ENCODE results near the gene PCDHGC3.

DNA sequence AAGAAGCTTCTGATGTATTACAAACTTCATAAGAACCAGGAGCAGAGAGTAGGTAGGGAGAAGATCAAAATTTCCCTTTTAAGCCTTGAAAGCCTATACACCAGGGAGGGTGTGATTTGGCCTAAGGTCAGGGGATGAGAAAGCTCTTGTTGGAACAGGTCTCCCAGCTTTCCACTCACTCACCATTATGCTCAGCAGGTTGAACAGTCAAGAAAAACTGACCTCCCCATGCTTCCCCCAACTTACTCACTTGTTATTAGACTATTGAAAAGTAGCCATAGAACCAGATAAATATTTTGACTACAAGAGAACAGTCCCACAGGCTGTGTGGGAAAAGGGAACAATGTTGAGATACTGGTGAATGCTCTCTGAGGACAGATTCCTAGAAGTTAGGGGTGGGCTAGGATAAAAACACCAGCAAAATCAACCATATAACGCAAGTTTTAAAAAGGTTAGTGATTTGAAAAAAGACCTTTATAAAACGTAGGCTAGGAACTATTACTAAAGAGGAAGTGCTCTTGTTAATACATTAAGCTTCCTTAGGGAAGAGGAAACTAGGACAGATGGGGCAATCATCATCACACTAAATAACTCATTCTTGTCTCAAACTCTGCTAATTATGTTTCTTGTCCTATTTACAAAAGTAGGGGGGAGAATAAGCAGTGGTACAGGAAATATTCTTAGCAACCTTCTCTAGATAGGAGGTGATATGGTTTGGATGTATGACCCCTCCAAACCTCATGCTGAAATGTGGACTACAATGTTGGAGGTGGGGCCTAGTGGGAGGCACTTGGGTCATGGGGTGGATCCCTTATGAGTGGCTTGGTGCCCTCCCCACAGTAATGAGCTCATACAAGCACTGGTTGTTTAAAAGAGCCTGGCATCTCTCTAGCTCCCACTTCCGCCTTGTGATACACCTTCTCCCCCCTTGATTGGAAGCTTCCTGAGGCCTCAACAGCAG is 44.1 kb downstream of the PCDHGC3 start:
- TF ChIP-seq, protein P1, sequence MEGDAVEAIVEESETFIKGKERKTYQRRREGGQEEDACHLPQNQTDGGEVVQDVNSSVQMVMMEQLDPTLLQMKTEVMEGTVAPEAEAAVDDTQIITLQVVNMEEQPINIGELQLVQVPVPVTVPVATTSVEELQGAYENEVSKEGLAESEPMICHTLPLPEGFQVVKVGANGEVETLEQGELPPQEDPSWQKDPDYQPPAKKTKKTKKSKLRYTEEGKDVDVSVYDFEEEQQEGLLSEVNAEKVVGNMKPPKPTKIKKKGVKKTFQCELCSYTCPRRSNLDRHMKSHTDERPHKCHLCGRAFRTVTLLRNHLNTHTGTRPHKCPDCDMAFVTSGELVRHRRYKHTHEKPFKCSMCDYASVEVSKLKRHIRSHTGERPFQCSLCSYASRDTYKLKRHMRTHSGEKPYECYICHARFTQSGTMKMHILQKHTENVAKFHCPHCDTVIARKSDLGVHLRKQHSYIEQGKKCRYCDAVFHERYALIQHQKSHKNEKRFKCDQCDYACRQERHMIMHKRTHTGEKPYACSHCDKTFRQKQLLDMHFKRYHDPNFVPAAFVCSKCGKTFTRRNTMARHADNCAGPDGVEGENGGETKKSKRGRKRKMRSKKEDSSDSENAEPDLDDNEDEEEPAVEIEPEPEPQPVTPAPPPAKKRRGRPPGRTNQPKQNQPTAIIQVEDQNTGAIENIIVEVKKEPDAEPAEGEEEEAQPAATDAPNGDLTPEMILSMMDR (tag by site-specific recombination; IDR thresholded peaks at IDR 0.05): no peak
- TF ChIP-seq SP2 (tag by site-specific recombination; IDR thresholded peaks at IDR 0.05) (no peak), ZNF423 (tag by site-specific recombination; IDR thresholded peaks at IDR 0.05) (no peak), YY1 (tag by site-specific recombination; IDR thresholded peaks at IDR 0.05) (no peak), ZNF48 (tag by site-specific recombination; IDR thresholded peaks at IDR 0.05) (no peak), ZNF433 (tag by site-specific recombination; IDR thresholded peaks at IDR 0.05; ENCODE audit: low read depth) (no peak), TCF7L2 (IDR thresholded peaks at IDR 0.05; ENCODE audit: borderline replicate concordance, low read depth, low read length) (no peak), ZNF202 (tag by site-specific recombination; IDR thresholded peaks at IDR 0.05; ENCODE audit: borderline replicate concordance) (no peak), ZNF701 (tag by site-specific recombination; IDR thresholded peaks at IDR 0.05) (no peak), ZNF350 (tag by site-specific recombination; IDR thresholded peaks at IDR 0.05) (no peak), ZNF747 (tag by site-specific recombination; IDR thresholded peaks at IDR 0.05) (no peak)
- TF ChIP-seq, protein P2, sequence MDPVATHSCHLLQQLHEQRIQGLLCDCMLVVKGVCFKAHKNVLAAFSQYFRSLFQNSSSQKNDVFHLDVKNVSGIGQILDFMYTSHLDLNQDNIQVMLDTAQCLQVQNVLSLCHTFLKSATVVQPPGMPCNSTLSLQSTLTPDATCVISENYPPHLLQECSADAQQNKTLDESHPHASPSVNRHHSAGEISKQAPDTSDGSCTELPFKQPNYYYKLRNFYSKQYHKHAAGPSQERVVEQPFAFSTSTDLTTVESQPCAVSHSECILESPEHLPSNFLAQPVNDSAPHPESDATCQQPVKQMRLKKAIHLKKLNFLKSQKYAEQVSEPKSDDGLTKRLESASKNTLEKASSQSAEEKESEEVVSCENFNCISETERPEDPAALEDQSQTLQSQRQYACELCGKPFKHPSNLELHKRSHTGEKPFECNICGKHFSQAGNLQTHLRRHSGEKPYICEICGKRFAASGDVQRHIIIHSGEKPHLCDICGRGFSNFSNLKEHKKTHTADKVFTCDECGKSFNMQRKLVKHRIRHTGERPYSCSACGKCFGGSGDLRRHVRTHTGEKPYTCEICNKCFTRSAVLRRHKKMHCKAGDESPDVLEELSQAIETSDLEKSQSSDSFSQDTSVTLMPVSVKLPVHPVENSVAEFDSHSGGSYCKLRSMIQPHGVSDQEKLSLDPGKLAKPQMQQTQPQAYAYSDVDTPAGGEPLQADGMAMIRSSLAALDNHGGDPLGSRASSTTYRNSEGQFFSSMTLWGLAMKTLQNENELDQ (tag by site-specific recombination; IDR thresholded peaks at IDR 0.05; ENCODE audit: low read depth): no peak
- TF ChIP-seq, protein P3, sequence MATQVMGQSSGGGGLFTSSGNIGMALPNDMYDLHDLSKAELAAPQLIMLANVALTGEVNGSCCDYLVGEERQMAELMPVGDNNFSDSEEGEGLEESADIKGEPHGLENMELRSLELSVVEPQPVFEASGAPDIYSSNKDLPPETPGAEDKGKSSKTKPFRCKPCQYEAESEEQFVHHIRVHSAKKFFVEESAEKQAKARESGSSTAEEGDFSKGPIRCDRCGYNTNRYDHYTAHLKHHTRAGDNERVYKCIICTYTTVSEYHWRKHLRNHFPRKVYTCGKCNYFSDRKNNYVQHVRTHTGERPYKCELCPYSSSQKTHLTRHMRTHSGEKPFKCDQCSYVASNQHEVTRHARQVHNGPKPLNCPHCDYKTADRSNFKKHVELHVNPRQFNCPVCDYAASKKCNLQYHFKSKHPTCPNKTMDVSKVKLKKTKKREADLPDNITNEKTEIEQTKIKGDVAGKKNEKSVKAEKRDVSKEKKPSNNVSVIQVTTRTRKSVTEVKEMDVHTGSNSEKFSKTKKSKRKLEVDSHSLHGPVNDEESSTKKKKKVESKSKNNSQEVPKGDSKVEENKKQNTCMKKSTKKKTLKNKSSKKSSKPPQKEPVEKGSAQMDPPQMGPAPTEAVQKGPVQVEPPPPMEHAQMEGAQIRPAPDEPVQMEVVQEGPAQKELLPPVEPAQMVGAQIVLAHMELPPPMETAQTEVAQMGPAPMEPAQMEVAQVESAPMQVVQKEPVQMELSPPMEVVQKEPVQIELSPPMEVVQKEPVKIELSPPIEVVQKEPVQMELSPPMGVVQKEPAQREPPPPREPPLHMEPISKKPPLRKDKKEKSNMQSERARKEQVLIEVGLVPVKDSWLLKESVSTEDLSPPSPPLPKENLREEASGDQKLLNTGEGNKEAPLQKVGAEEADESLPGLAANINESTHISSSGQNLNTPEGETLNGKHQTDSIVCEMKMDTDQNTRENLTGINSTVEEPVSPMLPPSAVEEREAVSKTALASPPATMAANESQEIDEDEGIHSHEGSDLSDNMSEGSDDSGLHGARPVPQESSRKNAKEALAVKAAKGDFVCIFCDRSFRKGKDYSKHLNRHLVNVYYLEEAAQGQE (tag by site-specific recombination; IDR thresholded peaks at IDR 0.05): no peak

All from HEK293 (cell line).